Astrocyte (in vitro differentiated cells and primary cell): ENCODE results near the gene AATK. TPM values are rescaled to one million over a fixed set of nuclear protein-coding genes. Genes with fewer than 3 reads are reported as not detected.

Source experiments
- DNase-seq: peaks from one replicate; pipeline ENCODE4 v3.0.0-alpha.2; 2010; ENCODE audit warnings: low read depth
- FAIRE-seq: peaks from 2 replicates; lab custom pipeline; 2011; peaks lifted over from hg19 to GRCh38; lab: Jason Lieb, UNC
- H2AFZ ChIP-seq: 2 replicates; pipeline ENCODE4 v1.6.0; 2012; ENCODE audit warnings: low read depth, low read length, inconsistent platforms
- H3K27ac ChIP-seq: 2 replicates; pipeline ENCODE4 v1.5.1; 2011; ENCODE audit warnings: low read depth, low read length, inconsistent platforms
- H3K27me3 ChIP-seq: 2 replicates; pipeline ENCODE4 v1.6.0; 2011; ENCODE audit warnings: low read length, inconsistent platforms; ENCODE audit not compliant: insufficient read depth
- H3K36me3 ChIP-seq: 2 replicates; pipeline ENCODE4 v1.5.1; 2011; ENCODE audit warnings: low read length, inconsistent platforms; ENCODE audit not compliant: insufficient read depth
- H3K4me1 ChIP-seq: 2 replicates; pipeline ENCODE4 v1.5.1; 2011; ENCODE audit warnings: low read length, inconsistent platforms; ENCODE audit not compliant: insufficient read depth
- H3K4me2 ChIP-seq: 2 replicates; pipeline ENCODE4 v1.6.0; 2012; ENCODE audit warnings: low read length, inconsistent platforms
- H3K4me3 ChIP-seq: 2 replicates; pipeline ENCODE4 v1.5.1; 2011; ENCODE audit warnings: low read depth, mild to moderate bottlenecking, low read length, inconsistent platforms; ENCODE audit not compliant: insufficient read depth
- H3K79me2 ChIP-seq: 2 replicates; pipeline ENCODE4 v1.6.0; 2012; ENCODE audit warnings: mild to moderate bottlenecking, low read length, inconsistent platforms; ENCODE audit not compliant: insufficient read depth
- H3K9ac ChIP-seq: 2 replicates; pipeline ENCODE4 v1.6.0; 2012; ENCODE audit warnings: mild to moderate bottlenecking, low read length, inconsistent platforms
- H3K9me3 ChIP-seq: 2 replicates; pipeline ENCODE4 v1.5.1; 2012; ENCODE audit warnings: low read depth, mild to moderate bottlenecking, low read length, inconsistent platforms; ENCODE audit not compliant: insufficient read depth
- H4K20me1 ChIP-seq: 2 replicates; pipeline ENCODE4 v1.6.0; 2012; ENCODE audit warnings: low read length, inconsistent platforms; ENCODE audit not compliant: insufficient read depth
- H3K27ac Mint-ChIP-seq: one replicate; pipeline ENCODE4 v1.8.0; 2021; ENCODE audit warnings: mild to moderate bottlenecking, mixed read lengths; ENCODE audit not compliant: unreplicated experiment
- H3K27me3 Mint-ChIP-seq: one replicate; pipeline ENCODE4 v1.8.0; 2021; ENCODE audit warnings: low read depth, mixed read lengths; ENCODE audit not compliant: unreplicated experiment
- H3K36me3 Mint-ChIP-seq: one replicate; pipeline ENCODE4 v1.8.0; 2021; ENCODE audit warnings: low read depth, mixed read lengths; ENCODE audit not compliant: unreplicated experiment
- H3K4me1 Mint-ChIP-seq: one replicate; pipeline ENCODE4 v1.8.0; 2021; ENCODE audit warnings: low read depth, mixed read lengths; ENCODE audit not compliant: unreplicated experiment
- H3K4me3 Mint-ChIP-seq: one replicate; pipeline ENCODE4 v1.8.0; 2021; ENCODE audit warnings: mild to moderate bottlenecking, moderate library complexity, mixed read lengths; ENCODE audit not compliant: unreplicated experiment
- H3K9me3 Mint-ChIP-seq: one replicate; pipeline ENCODE4 v1.8.0; 2021; ENCODE audit warnings: mild to moderate bottlenecking, mixed read lengths; ENCODE audit not compliant: unreplicated experiment
- EZH2 ChIP-seq: IDR thresholded peaks from 2 replicates; pipeline ENCODE4 v1.6.1; 2012; ENCODE audit warnings: mild to moderate bottlenecking, low read length, inconsistent platforms; ENCODE audit not compliant: insufficient read depth
- total RNA-seq: library from RNA; stranded (reverse); gene quantifications from 2 replicates; pipeline ENCODE4 v1.2.1, GENCODE V29; 2021
- TF ChIP-seq, protein P1 (sequence below): IDR thresholded peaks from 2 replicates; pipeline ENCODE4 v1.5.1; 2011; ENCODE audit warnings: low read depth, mild to moderate bottlenecking, inconsistent platforms, low read length, moderate library complexity; ENCODE audit not compliant: insufficient read depth

Gene AATK
- total RNA-seq, 1 donor from 2014 or later: 0.54 TPM

DNA sequence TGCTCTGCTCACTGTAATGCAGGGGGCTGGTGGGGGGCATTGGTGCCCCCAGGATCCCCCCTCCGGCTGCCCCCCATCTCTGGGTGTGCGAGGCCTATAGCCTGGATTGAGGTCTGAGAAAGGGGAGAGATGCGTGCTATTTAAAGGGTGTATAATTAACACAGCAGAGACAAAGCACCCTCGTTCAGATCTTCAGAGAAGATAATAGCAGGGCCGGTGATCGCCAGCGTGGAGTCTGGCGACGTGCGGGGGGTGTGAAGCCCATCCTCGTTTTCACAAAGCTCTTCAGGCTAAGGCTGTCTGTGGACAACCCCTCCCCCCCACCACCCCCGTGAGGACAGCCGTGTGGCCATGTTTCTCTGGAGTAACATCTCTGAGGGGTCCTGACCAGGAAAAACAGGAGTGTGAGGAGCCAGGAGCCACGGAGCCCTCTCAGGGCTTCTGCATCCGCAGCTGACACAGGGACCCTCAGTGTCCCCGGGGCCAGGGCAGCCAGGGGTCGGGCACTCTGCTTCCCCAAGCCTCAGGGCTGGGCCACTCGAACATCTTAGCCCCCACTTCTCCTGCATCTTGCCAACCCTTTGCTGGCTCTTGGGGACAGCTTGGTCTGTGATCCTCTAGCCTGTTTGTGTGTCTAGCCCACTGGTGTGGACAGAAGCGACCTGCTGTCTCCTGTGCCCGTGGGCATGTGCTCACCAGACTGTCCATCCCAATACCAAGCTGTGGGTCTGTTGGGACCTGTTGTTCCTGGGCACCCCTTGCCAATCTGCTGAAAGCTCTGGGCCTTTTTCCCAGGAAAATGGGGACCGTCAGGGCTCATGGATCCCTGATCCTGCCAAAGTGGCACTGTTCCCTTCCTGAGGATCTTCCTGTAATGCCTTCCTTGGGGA lies 72.2 kb downstream of the AATK start:
- Mint-ChIP-seq H3K27me3 (no peaks in the 10 kb centered on the region), H3K9me3 (no peaks in the 10 kb centered on the region), H3K4me3 (no peak overlapping the region), H3K4me1 (peaks cover 28% of the 10 kb centered on the region), H3K27ac (peak overlapping the region; percentile 95), H3K36me3 (no peaks in the 10 kb centered on the region)
- Histone ChIP-seq H4K20me1 (peaks cover 30% of the 10 kb centered on the region), H3K27ac (peak overlapping the region; percentile 85), H3K4me2 (peak overlapping the region; percentile 55), H3K9me3 (no peaks in the 10 kb centered on the region), H3K4me1 (peaks cover 46% of the 10 kb centered on the region), H3K9ac (peak overlapping the region; percentile 77), H3K27me3 (no peaks in the 10 kb centered on the region), H2AFZ (no peak overlapping the region), H3K79me2 (no peaks in the 10 kb centered on the region), H3K4me3 (no peak overlapping the region), H3K36me3 (no peaks in the 10 kb centered on the region)
- no peak for DNase-seq
- FAIRE-seq: no peak
- TF ChIP-seq, protein P1, sequence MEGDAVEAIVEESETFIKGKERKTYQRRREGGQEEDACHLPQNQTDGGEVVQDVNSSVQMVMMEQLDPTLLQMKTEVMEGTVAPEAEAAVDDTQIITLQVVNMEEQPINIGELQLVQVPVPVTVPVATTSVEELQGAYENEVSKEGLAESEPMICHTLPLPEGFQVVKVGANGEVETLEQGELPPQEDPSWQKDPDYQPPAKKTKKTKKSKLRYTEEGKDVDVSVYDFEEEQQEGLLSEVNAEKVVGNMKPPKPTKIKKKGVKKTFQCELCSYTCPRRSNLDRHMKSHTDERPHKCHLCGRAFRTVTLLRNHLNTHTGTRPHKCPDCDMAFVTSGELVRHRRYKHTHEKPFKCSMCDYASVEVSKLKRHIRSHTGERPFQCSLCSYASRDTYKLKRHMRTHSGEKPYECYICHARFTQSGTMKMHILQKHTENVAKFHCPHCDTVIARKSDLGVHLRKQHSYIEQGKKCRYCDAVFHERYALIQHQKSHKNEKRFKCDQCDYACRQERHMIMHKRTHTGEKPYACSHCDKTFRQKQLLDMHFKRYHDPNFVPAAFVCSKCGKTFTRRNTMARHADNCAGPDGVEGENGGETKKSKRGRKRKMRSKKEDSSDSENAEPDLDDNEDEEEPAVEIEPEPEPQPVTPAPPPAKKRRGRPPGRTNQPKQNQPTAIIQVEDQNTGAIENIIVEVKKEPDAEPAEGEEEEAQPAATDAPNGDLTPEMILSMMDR: no peak
- no peak for TF ChIP-seq EZH2

DNA sequence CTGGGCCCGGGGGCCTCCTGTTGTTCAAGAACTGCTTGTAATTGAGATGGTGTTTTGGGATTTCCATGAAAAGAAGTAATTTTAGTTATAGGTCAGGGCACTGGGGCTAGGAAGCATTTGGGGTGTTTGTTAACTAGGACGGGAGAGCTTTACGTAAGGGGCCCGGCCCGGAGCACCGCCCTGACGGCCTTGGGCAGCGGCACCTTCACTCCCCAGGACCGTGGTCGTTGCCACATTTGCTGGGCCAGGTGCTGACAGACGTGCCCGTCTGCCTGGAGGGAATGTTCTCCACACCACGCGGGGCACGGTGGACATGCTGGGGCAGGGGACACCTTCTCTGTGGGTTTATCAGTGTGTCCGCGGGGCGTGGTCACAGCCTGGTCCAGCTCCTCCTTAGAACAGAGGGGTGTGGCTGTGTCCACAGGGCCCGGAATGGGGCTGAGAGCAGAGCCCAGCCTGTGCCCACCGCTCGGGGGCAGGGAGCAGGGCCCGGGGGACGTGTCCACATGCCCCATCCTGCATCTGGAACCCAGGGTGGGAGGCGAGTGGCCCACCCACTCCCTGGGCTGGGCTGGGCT lies 73.4 kb downstream of the AATK start:
- Histone ChIP-seq H3K79me2 (no peaks in the 10 kb centered on the region), H4K20me1 (peaks cover 30% of the 10 kb centered on the region), H3K4me1 (peaks cover 37% of the 10 kb centered on the region), H3K9me3 (no peaks in the 10 kb centered on the region), H3K27me3 (no peaks in the 10 kb centered on the region), H3K9ac (no peak overlapping the region), H2AFZ (no peak overlapping the region), H3K36me3 (peaks cover 6% of the 10 kb centered on the region), H3K4me3 (no peak overlapping the region), H3K27ac (no peak overlapping the region), H3K4me2 (no peak overlapping the region)
- H3K36me3 Mint-ChIP-seq: peaks cover 6% of the 10 kb centered on the region
- FAIRE-seq (no peak), DNase-seq (no peak)
- peaks cover 25% of the 10 kb centered on the region for H3K4me1 Mint-ChIP-seq
- no peak overlapping the region for H3K4me3 Mint-ChIP-seq
- H3K27ac Mint-ChIP-seq: no peak overlapping the region
- TF ChIP-seq, protein P1: no peak
- TF ChIP-seq EZH2: no peak
- no peaks in the 10 kb centered on the region for H3K27me3 Mint-ChIP-seq
- H3K9me3 Mint-ChIP-seq: no peaks in the 10 kb centered on the region
